ENCODE data around the gene ARL15. TPM values are rescaled to one million over a fixed set of nuclear protein-coding genes. Genes with fewer than 3 reads are reported as not detected.

Gene ARL15
- total and polyA plus RNA-seq, 8 donors, result 20.2 to 27.7 (median 25.1) TPM

- intact Hi-C loops (cut with DNase I), result no loop called here
- no peak for TF ChIP-seq CTCF (IDR thresholded peaks at IDR 0.05)
- Histone ChIP-seq H3K9me3 (no peaks in the 10 kb centered on the region), H3K4me1 (peaks cover 0 to 3% of the 10 kb centered on the region in 2 donors), H3K27ac (no peak overlapping the region), H3K27me3 (no peaks in the 10 kb centered on the region), H3K36me3 (no peaks in the 10 kb centered on the region), H3K4me3 (no peak overlapping the region)
- no peak for DNase-seq
- no peak for ATAC-seq
Measured at GRCh38 chr5:54088081-54088480, 222.3 kb downstream of the ARL15 start.

- TF ChIP-seq CTCF (IDR thresholded peaks at IDR 0.05), result no peak
- ATAC-seq (no peak), DNase-seq (no peak)
- Histone ChIP-seq H3K4me1 (peaks cover 0 to 3% of the 10 kb centered on the region in 2 donors), H3K9me3 (no peaks in the 10 kb centered on the region), H3K36me3 (no peaks in the 10 kb centered on the region), H3K4me3 (no peak overlapping the region), H3K27me3 (no peaks in the 10 kb centered on the region), H3K27ac (no peak overlapping the region)
- intact Hi-C loops (cut with DNase I), result no loop called here
Measured at GRCh38 chr5:54087436-54087835, 222.9 kb downstream of the ARL15 start.

GRCh38 chr5:54086191-54086590, 224.2 kb downstream of the ARL15 start:
- H3K27me3 ChIP-seq, result no peaks in the 10 kb centered on the region
- no peak for DNase-seq
- no peak overlapping the region for H3K4me3 ChIP-seq
- H3K27ac ChIP-seq, result no peak overlapping the region
- H3K4me1 ChIP-seq, result peaks cover 0 to 3% of the 10 kb centered on the region in 2 donors
- intact Hi-C loops (cut with DNase I), result no loop called here
- no peak for TF ChIP-seq CTCF (IDR thresholded peaks at IDR 0.05)
- no peaks in the 10 kb centered on the region for H3K36me3 ChIP-seq
- no peak for ATAC-seq
- peaks cover 0 to 3% of the 10 kb centered on the region in 2 donors for H3K9me3 ChIP-seq

GRCh38 chr5:54084696-54085095, 225.7 kb downstream of the ARL15 start:
- Histone ChIP-seq H3K9me3 (peaks cover 0 to 3% of the 10 kb centered on the region in 2 donors), H3K4me3 (no peak overlapping the region), H3K4me1 (peaks cover 0 to 3% of the 10 kb centered on the region in 2 donors), H3K27me3 (no peaks in the 10 kb centered on the region), H3K27ac (no peak overlapping the region), H3K36me3 (no peaks in the 10 kb centered on the region)
- TF ChIP-seq CTCF (IDR thresholded peaks at IDR 0.05), result no peak
- ATAC-seq (no peak), DNase-seq (no peak)
- intact Hi-C loops (cut with DNase I), result no loop called here

GRCh38 chr5:54083851-54084250, 226.5 kb downstream of the ARL15 start:
- no peak overlapping the region for H3K27ac ChIP-seq
- TF ChIP-seq CTCF (IDR thresholded peaks at IDR 0.05), result no peak

More at GRCh38 chr5:54083851-54084250, 226.5 kb downstream of the ARL15 start:
- DNase-seq, result no peak
- no peak for ATAC-seq
- peaks cover 0 to 3% of the 10 kb centered on the region in 2 donors for H3K9me3 ChIP-seq
- intact Hi-C loops (cut with DNase I), result no loop called here
- peaks cover 0 to 3% of the 10 kb centered on the region in 2 donors for H3K4me1 ChIP-seq
- no peaks in the 10 kb centered on the region for H3K27me3 ChIP-seq
- H3K4me3 ChIP-seq, result no peak overlapping the region
- no peaks in the 10 kb centered on the region for H3K36me3 ChIP-seq
